ENCODE results near the gene OASL.

DNA sequence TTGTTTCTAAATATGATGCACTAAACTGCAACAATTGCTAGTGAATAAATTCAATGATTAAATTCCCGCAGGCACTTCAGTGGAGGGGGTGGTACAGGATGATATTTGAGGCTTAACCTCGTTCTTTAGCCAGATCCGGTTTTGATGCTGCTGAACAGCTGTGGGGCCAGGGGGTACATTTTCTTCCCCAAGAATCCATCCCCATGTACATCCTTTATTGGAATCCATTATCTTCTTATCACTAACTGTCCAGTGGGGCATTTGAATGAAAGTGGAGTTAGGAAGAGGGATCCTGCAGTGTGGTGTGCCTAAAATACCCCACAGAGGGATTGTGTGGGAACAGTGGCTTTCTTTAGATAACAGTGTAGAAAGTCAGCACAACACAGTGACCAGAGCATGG lies 45.2 kb upstream of the OASL start:
- TF ChIP-seq, protein P1, sequence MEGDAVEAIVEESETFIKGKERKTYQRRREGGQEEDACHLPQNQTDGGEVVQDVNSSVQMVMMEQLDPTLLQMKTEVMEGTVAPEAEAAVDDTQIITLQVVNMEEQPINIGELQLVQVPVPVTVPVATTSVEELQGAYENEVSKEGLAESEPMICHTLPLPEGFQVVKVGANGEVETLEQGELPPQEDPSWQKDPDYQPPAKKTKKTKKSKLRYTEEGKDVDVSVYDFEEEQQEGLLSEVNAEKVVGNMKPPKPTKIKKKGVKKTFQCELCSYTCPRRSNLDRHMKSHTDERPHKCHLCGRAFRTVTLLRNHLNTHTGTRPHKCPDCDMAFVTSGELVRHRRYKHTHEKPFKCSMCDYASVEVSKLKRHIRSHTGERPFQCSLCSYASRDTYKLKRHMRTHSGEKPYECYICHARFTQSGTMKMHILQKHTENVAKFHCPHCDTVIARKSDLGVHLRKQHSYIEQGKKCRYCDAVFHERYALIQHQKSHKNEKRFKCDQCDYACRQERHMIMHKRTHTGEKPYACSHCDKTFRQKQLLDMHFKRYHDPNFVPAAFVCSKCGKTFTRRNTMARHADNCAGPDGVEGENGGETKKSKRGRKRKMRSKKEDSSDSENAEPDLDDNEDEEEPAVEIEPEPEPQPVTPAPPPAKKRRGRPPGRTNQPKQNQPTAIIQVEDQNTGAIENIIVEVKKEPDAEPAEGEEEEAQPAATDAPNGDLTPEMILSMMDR (conservative IDR thresholded peaks at IDR 0.05) = no peak
- no peak for TF ChIP-seq ZFX (IDR thresholded peaks at IDR 0.05)

All from C4-2B (cell line).